Right kidney (tissue), 1 donor: ENCODE results near the gene ADRA1B.

ENCODE experiments used
- DNase-seq: peaks from one replicate; pipeline ENCODE4 v3.0.0-alpha.2; 2016

Gene ADRA1B

GRCh38 chr5:159901772-159902171 lies 14.5 kb upstream of the ADRA1B start:
- no peak for DNase-seq

GRCh38 chr5:159902444-159903121 lies 13.7 kb upstream of the ADRA1B start:
- no peak for DNase-seq

- no peak for DNase-seq
Observed at GRCh38 chr5:159903131-159903530, 13.2 kb upstream of the ADRA1B start.

GRCh38 chr5:159904874-159905273 lies 11.4 kb upstream of the ADRA1B start:
- DNase-seq: no peak

GRCh38 chr5:159905496-159905895 lies 10.8 kb upstream of the ADRA1B start:
- no peak for DNase-seq

- DNase-seq: no peak
Observed at GRCh38 chr5:159906463-159906862, 9.8 kb upstream of the ADRA1B start.

GRCh38 chr5:159906943-159907342 lies 9.3 kb upstream of the ADRA1B start:
- DNase-seq: no peak

GRCh38 chr5:159907689-159908590 lies 8.3 kb upstream of the ADRA1B start:
- no peak for DNase-seq

GRCh38 chr5:159908591-159908940 lies 7.7 kb upstream of the ADRA1B start:
- DNase-seq: no peak

GRCh38 chr5:159909126-159909525 lies 7.2 kb upstream of the ADRA1B start:
- no peak for DNase-seq

GRCh38 chr5:159910207-159910842 lies 6.0 kb upstream of the ADRA1B start:
- no peak for DNase-seq

GRCh38 chr5:159910843-159911229 lies 5.4 kb upstream of the ADRA1B start:
- DNase-seq: no peak

- DNase-seq: no peak
Observed at GRCh38 chr5:159911349-159911748, 4.9 kb upstream of the ADRA1B start.

- DNase-seq: no peak
Observed at GRCh38 chr5:159912033-159912800, 4.1 kb upstream of the ADRA1B start.

- no peak for DNase-seq
Observed at GRCh38 chr5:159913048-159913447, 3.2 kb upstream of the ADRA1B start.

GRCh38 chr5:159913501-159913900 lies 2.8 kb upstream of the ADRA1B start:
- DNase-seq: no peak

GRCh38 chr5:159916841-159917761 lies 819 bp downstream of the ADRA1B start:
- DNase-seq: no peak

GRCh38 chr5:159917994-159918393 lies 1.7 kb downstream of the ADRA1B start:
- DNase-seq: no peak

- DNase-seq: no peak
Observed at GRCh38 chr5:159921721-159922120, 5.4 kb downstream of the ADRA1B start.

GRCh38 chr5:159923008-159923407 lies 6.7 kb downstream of the ADRA1B start:
- DNase-seq: no peak

- no peak for DNase-seq
Observed at GRCh38 chr5:159928122-159928909, 12.0 kb downstream of the ADRA1B start.
